Measurements from ENCODE around the gene CYS1.

Gene CYS1

DNA sequence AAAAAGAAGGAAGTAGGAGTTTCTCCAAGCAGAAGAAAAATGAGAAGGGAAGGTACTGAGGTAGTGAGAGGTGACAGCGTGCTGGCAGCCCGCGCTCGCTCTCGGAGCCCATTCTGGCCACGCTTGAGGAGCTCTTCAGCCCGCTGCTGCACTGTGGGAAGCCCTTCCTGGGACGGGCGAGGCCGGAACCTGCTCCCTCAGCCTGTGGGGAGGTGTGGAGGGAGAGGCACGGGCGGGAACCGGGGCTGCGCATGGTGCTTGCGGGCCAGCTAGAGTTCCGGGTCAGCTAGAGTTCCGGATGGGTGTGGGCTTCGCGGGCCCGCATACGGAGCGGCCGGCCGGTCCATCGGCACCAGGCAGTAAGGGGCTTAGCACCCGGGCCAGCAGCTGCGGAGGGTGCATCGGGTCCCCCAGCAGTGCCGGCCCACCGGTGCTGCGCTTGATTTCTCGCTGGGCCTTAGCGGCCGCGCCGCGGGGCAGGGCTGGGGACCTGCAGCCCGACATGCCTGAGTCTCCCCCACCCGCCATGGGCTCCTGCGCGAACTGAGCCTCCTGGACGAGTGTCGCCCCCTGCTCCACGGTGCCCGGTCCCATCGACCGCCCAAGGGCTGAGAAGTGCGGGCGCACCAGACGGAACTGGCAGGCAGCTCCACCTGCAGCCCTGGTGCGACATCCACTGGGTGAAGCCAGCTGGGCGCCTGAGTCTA lies 11.1 kb upstream of the CYS1 start:
- DNase-seq, result no peak

DNA sequence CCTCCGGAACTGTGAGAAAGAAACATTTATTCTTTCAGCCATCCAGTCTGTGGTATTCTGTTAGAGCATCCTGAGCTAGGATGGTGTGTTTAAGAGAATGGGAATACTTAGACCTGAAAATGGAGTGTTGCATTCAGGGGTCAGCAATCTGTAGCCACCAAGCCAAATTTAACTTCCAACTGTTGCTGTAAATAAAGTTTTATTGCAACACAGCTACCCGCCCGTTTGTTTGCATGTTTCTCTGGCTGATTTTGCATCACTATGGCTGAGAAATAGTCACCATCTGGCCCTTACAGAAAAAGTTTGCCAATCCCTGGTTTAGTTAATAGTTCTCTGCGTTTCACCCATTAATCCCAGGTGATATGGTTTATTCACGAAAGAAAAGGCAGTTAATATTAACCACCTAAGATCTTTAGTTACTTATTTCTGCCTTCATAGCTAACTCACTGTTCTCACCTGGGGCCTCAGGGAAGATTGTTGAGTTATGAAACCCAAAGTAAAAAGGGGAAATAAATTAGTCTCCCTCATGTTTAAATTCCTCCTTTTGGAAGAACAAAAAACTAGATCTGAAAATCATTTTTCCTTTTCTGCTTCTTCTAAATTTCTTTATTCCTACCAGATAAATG lies 9.5 kb upstream of the CYS1 start:
- DNase-seq, result no peak

DNA sequence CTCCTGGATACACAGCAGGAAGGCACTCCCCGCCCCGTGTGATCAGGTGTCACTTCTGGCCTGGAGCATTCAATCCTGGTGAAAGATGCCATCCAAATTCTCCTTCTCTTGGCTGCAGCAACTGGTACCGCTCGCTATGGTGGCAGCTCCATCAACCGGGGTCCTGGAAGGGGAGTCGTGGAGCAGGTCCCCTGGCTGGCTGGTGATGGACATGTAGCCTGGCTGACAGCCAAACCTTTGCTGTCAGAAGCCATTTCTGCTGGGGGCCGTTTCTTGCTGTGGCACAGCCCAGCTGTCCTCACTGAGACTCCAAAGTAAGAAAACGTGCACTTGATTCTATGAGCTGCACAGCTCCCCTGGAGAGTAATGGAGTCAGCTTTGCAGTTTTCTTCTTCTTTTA lies 7.1 kb upstream of the CYS1 start:
- no peak for DNase-seq

- no peak for DNase-seq
These were observed 6.7 kb upstream of the CYS1 start for GRCh38 chr2:10086950-10087349.

DNA sequence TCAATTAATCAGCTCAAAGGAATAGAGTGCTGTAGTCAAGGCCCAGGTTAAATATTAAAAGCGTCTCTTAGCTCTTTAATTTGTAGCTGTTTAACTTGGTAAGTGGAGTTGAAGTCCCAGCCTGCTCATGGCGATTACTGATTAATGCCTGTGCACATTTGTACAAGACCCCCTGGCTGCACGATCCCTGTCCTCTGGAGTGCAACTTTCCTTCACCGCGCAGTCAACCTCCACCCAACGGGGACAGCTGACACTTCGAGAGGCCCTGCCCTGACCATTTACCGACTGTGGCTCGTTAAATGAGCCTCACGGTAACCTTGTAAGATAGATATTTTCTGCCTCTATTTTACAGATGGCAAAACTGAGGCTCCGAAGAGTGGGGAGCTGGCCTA lies 5.5 kb upstream of the CYS1 start:
- no peak for DNase-seq

DNA sequence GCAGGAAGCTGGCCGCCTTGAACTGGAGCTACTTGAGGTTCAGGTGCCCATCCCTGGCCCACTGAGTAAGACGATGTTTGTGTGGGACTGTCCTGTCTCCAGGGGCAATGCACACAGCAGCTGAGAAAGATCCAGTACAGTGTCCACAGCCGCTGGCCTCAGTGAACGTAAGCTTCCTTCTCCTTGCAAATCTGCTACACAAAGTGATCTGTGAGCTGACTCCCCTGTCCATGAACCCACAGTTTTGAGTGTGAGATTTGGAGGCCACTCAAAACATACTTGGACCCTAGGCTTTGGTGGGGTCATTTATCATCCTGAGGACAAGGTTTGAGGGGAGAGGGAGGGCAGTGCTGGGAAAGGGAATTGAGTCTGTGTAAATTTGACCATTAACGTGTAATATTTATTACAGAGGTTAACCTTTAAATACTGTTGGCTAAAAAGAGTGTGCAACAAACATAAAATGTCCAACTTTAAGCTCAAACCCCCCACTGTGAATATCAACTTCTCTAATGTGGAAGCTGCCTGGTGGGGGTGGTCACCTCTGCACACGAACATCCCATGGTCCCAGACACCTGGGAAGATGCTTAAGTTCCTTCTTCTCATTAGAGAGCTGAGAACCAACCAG lies 4.9 kb upstream of the CYS1 start:
- no peak for DNase-seq

GRCh38 chr2:10084223-10084865 lies 4.1 kb upstream of the CYS1 start:
- DNase-seq, result no peak

DNA sequence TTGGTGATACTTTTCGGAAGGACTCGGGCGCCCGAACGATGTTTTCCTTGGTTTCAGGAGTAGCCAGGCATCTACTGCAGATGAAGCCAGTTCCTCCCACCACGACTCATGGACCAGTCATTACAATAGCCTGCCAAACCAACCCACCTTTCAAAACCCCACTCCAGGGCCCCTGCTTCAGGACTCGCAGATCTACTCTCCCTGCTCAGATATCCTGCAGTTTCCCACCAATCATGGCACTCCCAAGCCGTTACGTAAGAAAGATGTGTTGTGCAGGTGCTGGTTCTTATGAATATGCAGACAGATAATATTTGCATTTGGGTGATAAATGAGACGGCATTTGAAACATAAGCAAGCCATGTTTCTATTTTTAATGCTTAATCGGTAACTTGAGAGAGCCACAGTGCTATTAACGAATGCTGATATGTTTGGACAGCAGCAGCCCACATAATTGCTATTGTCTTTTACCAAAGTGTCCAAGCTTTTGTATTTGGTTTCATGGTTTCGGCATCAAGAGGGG lies 3.5 kb upstream of the CYS1 start:
- peak; percentile 95 for DNase-seq

GRCh38 chr2:10083046-10083445 lies 2.8 kb upstream of the CYS1 start:
- DNase-seq, result no peak

GRCh38 chr2:10080536-10081304 lies 509 bp upstream of the CYS1 start:
- DNase-seq, result no peak

DNA sequence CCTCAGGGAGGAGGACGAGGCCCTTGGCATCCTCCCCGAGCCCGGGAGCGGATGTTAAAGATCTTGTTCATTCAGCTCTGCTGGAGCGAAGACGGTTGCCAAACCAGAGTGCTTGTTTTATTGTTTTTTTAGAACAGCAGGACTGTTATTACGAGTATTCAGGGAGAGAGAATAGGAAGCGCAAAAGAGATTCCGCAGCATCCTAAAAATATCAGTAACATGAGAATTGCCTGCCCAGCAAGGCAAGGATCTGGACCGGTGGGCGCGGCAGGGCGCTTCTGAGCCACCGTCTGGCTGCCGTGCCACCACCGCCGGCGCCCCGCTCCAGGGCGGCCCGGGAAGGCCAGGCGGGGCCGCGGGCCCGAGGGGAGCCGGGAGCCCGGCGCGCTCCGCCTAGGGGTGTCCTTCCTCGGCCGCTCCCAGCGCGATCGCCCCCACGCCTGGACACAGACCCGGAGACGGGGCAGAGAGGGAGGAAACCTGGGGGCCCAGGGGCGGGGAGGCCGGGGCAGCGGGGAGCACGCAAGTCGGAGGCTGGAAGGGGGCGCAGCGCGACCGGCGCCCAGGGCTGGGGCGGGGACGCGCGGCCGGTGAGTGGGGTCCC lies 843 bp downstream of the CYS1 start:
- DNase-seq, result no peak

DNA sequence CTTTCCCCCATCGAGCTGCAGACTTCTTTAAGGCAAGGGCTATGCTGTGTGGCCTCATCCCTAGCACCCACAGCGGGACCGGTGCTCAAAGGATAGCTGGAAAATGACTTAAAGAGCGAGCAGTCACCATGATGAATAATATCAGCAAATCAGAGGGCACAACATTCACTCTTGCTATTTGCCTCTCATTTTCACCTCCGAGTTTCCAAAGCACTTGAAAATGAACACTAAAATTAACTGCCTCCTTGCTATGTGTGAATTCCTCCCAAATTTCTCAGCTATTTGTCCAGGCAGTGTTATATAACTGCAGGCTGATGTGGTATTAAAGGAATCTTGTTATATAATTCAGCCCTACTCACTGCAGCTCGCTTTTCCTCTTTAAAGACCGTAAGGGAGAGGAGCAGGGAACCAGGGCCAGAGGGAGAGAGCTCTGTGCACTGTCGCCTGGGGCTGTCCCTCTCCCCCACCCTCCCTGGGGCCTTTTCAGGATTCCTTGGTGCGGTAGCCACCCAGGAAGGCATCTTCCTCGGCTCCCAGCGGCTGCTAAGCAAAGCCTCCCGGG lies 1.4 kb downstream of the CYS1 start:
- DNase-seq, result no peak

DNA sequence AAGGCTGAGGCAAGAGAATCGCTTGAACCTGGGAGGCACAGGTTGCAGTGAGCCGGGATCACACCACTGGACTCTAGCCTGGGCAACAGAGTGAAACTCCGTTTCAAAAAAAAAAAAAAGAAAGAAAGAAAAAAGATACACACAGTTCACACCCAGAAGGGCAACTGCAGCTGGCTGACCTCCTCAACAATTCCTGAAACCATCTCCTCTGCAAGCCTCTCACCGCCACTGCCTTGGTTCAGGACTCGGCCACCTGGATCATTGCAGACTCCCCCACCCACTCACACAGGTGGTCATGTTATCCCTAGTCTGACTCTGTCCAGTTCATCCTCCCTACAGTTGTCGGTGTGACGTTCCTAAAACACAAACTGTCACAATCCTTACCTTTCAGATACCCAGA lies 2.2 kb downstream of the CYS1 start:
- DNase-seq, result no peak

DNA sequence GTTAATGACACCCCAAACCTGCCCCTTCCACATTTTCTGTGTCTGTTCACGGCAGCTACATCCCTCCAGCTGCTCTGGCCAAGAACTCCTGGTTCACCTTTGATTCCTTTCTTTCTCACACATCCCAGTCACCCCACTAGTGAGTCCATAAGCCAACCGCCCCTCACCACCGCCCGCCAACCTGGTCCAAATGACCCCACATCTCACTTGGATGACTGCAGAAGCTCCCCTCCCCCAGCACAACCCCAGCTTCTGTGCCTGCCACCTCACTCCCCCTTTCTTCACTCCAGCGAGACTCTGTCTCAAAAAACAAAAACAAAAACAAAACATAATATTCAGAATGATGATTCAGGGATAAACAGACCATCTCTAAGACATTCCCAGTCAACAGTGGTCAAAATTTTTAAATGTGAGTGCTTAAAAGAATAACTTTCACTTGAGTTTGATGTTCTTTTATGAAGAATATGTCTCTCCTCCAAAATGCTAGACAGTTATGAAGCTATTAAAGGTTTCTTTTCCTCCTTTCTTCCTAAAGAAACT lies 3.2 kb downstream of the CYS1 start:
- no peak for DNase-seq

GRCh38 chr2:10076511-10076910 lies 3.7 kb downstream of the CYS1 start:
- no peak for DNase-seq

DNA sequence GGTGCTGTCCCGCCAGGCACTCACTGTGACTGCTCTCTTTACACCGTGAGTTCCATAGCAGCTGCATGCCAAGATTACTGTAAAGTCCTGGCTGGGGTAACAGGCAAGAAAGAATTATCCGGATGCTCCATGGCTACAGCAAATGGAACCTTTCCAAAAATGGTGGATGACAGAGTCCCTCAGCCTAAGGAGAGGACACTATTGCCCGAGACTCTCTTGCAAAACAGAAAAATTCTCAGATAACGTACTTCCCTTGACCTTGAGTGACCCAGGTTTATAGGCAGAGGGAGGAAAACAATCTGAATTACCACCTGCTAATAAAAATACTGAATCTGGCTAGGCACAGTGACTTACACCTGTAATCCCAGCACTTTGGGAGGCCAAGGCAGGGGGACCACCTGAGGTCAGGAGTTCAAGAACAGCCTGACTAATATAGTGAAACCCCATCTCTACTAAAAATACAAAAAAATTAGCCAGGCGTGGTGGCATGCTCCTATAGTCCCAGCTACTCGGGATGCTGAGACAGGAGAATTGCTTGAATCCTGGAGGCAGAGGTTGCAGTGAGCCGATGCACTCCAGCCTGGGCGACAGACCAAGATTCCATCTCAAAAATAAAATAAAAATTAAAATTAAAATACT lies 4.5 kb downstream of the CYS1 start:
- DNase-seq, result no peak

DNA sequence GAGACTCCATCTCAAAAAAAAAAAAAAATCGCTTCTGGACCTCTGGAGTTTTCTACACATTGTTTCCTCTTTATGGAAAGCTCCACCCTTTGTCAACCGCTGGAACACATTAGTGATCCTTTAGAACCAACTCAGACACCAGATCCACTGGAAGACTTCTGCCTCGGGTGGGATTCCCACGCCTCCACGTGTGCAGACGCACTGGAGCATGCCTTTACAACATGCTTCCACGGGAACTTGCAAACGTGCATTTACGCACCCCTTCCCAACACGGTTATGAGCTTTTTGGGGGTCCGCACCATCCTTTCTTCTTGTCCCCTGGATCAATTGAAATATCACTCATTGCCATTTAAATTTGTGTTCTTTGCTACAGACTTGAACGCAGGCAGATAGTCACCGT lies 5.1 kb downstream of the CYS1 start:
- no peak for DNase-seq

GRCh38 chr2:10073706-10074105 lies 6.5 kb downstream of the CYS1 start:
- DNase-seq, result no peak

GRCh38 chr2:10072656-10073480 lies 7.3 kb downstream of the CYS1 start:
- peak; percentile 80 for DNase-seq

GRCh38 chr2:10071595-10071994 lies 8.6 kb downstream of the CYS1 start:
- no peak for DNase-seq

DNA sequence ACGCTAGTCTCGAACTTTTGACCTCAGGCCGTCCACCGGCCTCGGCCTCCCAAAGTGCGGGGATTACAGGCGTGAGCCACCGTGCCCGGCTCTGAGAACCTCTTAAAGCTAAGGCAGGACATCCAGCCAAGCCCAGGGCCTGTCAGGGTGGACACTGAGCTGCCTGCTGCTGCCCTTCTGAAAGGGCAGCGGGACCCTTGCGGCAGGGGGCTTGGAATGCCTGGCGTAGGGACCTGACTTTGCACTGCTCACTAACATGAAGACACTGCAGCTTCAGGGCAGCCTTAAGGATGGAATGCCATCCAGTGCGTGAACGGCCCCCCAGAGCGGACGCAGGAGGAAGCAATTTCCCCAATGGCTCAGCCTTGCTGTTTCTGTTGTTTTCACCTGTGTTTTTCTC lies 9.0 kb downstream of the CYS1 start:
- no peak for DNase-seq
